ENCODE data around the gene AGAP3. TPM values are rescaled to one million over a fixed set of nuclear protein-coding genes. Genes with fewer than 3 reads are reported as not detected.
A peak's percentile ranks its signal among the peaks of the same experiment; 100 is the strongest.

The AGAP3 gene
- total RNA-seq, 1 experiment from 2014 or later: 126 TPM

- no peak overlapping the region for H2AFZ ChIP-seq (ENCODE audit: low read depth, low read length, poor library complexity, severe bottlenecking)
- CTCF ChIA-PET: interaction anchor here (0.9 to 1.4 kb wide), 3 partner anchors 29 to 63 kb away, joined by 3 read pairs; no protein-coding TSS in a partner anchor
- no peaks in the 10 kb centered on the region for H3K9me3 ChIP-seq (ENCODE audit: control insufficient read depth in 1 of 2, insufficient read depth in 1 of 2, low read depth in 1 of 2, low read length in 2 of 2)
- H3K4me1 ChIP-seq (ENCODE audit: control insufficient read depth in 1 of 2, insufficient read depth in 2 of 2, low read length in 2 of 2): peaks cover 33 to 67% of the 10 kb centered on the region in 2 experiments
- POLR2A ChIA-PET: interaction anchor here (0.7 to 1.4 kb wide), 4 partner anchors 9 to 32 kb away, joined by 3 to 13 read pairs (median 6); no protein-coding TSS in a partner anchor
- H3K36me3 ChIP-seq (ENCODE audit: control insufficient read depth in 1 of 2, insufficient read depth in 2 of 2, low read length in 2 of 2): peaks cover 0 to 3% of the 10 kb centered on the region in 2 experiments; a peak in 2 of 4 replicates
- peak; percentile 5 for ATAC-seq
- no peaks in the 10 kb centered on the region for H3K9me2 ChIP-seq (ENCODE audit: insufficient read depth)
- H3K4me3 ChIP-seq (replicated peaks in 1 of 2; ENCODE audit: low read depth in 1 of 2, low read length in 2 of 2): peak overlapping the region; percentile 90 to 94
- TF ChIP-seq POLR2AphosphoS5 (IDR thresholded peaks at IDR 0.05; ENCODE audit: low read depth, low read length) (no peak), CEBPB (IDR thresholded peaks at IDR 0.05; ENCODE audit: low read depth) (no peak), JUND (IDR thresholded peaks at IDR 0.05) (no peak), EGR1 (IDR thresholded peaks at IDR 0.05; ENCODE audit: low read depth) (no peak), SP1 (IDR thresholded peaks at IDR 0.05; ENCODE audit: low read depth) (no peak), POLR2A (IDR thresholded peaks at IDR 0.05; ENCODE audit: borderline replicate concordance, extremely low read depth, insufficient read depth, insufficient read length) (no peak), ZFX (IDR thresholded peaks at IDR 0.05) (no peak), ELF1 (IDR thresholded peaks at IDR 0.05; ENCODE audit: borderline replicate concordance, low read depth) (no peak), TCF7L2 (IDR thresholded peaks at IDR 0.05; ENCODE audit: borderline replicate concordance, extremely low read depth, insufficient read depth, insufficient read length) (no peak), SIN3A (IDR thresholded peaks at IDR 0.05; ENCODE audit: low read depth) (no peak), MAX (IDR thresholded peaks at IDR 0.05) (no peak), EZH2phosphoT487 (IDR thresholded peaks at IDR 0.05; ENCODE audit: borderline replicate concordance) (no peak)
- TF ChIP-seq, protein P1, sequence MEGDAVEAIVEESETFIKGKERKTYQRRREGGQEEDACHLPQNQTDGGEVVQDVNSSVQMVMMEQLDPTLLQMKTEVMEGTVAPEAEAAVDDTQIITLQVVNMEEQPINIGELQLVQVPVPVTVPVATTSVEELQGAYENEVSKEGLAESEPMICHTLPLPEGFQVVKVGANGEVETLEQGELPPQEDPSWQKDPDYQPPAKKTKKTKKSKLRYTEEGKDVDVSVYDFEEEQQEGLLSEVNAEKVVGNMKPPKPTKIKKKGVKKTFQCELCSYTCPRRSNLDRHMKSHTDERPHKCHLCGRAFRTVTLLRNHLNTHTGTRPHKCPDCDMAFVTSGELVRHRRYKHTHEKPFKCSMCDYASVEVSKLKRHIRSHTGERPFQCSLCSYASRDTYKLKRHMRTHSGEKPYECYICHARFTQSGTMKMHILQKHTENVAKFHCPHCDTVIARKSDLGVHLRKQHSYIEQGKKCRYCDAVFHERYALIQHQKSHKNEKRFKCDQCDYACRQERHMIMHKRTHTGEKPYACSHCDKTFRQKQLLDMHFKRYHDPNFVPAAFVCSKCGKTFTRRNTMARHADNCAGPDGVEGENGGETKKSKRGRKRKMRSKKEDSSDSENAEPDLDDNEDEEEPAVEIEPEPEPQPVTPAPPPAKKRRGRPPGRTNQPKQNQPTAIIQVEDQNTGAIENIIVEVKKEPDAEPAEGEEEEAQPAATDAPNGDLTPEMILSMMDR (IDR thresholded peaks at IDR 0.05 in 2 of 3, conservative IDR thresholded peaks at IDR 0.05 in 1 of 3; ENCODE audit: borderline replicate concordance in 1 of 3, insufficient read depth in 1 of 3, low read depth in 2 of 3, low read length in 2 of 3): no peak
- TF ChIP-seq, protein P2, sequence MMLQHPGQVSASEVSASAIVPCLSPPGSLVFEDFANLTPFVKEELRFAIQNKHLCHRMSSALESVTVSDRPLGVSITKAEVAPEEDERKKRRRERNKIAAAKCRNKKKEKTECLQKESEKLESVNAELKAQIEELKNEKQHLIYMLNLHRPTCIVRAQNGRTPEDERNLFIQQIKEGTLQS (IDR thresholded peaks at IDR 0.05): no peak
- H3K27ac ChIP-seq (ENCODE audit: low read depth, low read length): peak overlapping the region; percentile 94
- H3K79me2 ChIP-seq (ENCODE audit: insufficient read depth, low read length): peaks cover 41% of the 10 kb centered on the region
- intact Hi-C loops (cut with micrococcal nuclease): no loop called here
- DNase-seq (ENCODE audit: low read depth, low spot score): no peak
- H3K4me2 ChIP-seq (ENCODE audit: low read length): peak overlapping the region; percentile 94
- no peaks in the 10 kb centered on the region for H4K20me1 ChIP-seq (ENCODE audit: insufficient read depth)
- no peaks in the 10 kb centered on the region for H3K27me3 ChIP-seq (ENCODE audit: insufficient read depth, low read length)
- RAD21 ChIA-PET (ENCODE audit: low non-redundant PET in 1 of 2, low total read pairs in 2 of 2, uncharacterized antibody in 2 of 2, unreplicated experiment in 2 of 2): interaction anchor here in 1 of 2 experiments (0.6 kb wide), 1 partner anchor 20 kb away, joined by 3 read pairs; no protein-coding TSS in a partner anchor
- H3K9ac ChIP-seq (ENCODE audit: low read length): peak overlapping the region; percentile 100
- no TSS peak for BruUV-seq (replicated peaks)
Observed at GRCh38 chr7:151081170-151082101, 4.8 kb upstream of the AGAP3 start.
